ENCODE results near the gene TM4SF20. TPM values are rescaled to one million over a fixed set of nuclear protein-coding genes. Genes with fewer than 3 reads are reported as not detected.

Gene TM4SF20
- polyA plus RNA-seq, 1 donor from 2014 or later, result not detected

- no peak overlapping the region for H3K27ac ChIP-seq (ENCODE audit: low read length)
- H3K36me3 ChIP-seq (ENCODE audit: insufficient read depth, low read length), result no peaks in the 10 kb centered on the region
- H3K27me3 ChIP-seq (ENCODE audit: insufficient read depth, low read depth, low read length), result no peaks in the 10 kb centered on the region
- no peaks in the 10 kb centered on the region for H3K9me2 ChIP-seq (ENCODE audit: insufficient read depth, low read length)
- no peaks in the 10 kb centered on the region for H3K79me2 ChIP-seq (replicated peaks; ENCODE audit: insufficient read depth, low read length)
- H2AFZ ChIP-seq (ENCODE audit: low read depth, low read length), result no peak overlapping the region
- H4K20me1 ChIP-seq (ENCODE audit: insufficient read depth), result no peaks in the 10 kb centered on the region
- TF ChIP-seq POLR2AphosphoS5 (IDR thresholded peaks at IDR 0.05), result no peak
- no peak for TF ChIP-seq EP300 (conservative IDR thresholded peaks at IDR 0.05; ENCODE audit: poor library complexity, severe bottlenecking)
- no peak for TF ChIP-seq SMC3 (conservative IDR thresholded peaks at IDR 0.05; ENCODE audit: poor library complexity)
- TF ChIP-seq CTCF (IDR thresholded peaks at IDR 0.05; ENCODE audit: poor library complexity, severe bottlenecking), result no peak
- TF ChIP-seq TAF1 (IDR thresholded peaks at IDR 0.05; ENCODE audit: low read depth), result no peak
- no peak for TF ChIP-seq REST (IDR thresholded peaks at IDR 0.05; ENCODE audit: borderline replicate concordance)
- no peak overlapping the region for H3K9ac ChIP-seq (ENCODE audit: low read length)
- no peak overlapping the region for H3K4me2 ChIP-seq (ENCODE audit: low read length)
- H3K4me3 ChIP-seq (ENCODE audit: low read length), result no peak overlapping the region
- H3K9me3 ChIP-seq (ENCODE audit: low read length), result no peaks in the 10 kb centered on the region
- H3F3A ChIP-seq (ENCODE audit: insufficient read depth, low read length, poor library complexity, severe bottlenecking), result no peaks in the 10 kb centered on the region
Observed at GRCh38 chr2:227370092-227370491, 9.0 kb downstream of the TM4SF20 start.

- no peak overlapping the region for H3K27ac ChIP-seq (ENCODE audit: low read length)
- H3K27me3 ChIP-seq (ENCODE audit: insufficient read depth, low read depth, low read length), result no peaks in the 10 kb centered on the region
- no peaks in the 10 kb centered on the region for H3K9me3 ChIP-seq (ENCODE audit: low read length)
- H3K36me3 ChIP-seq (ENCODE audit: insufficient read depth, low read length), result no peaks in the 10 kb centered on the region
- no peak overlapping the region for H3K4me2 ChIP-seq (ENCODE audit: low read length)
- no peak overlapping the region for H3K9ac ChIP-seq (ENCODE audit: low read length)
- H3K79me2 ChIP-seq (replicated peaks; ENCODE audit: insufficient read depth, low read length), result no peaks in the 10 kb centered on the region
- no peaks in the 10 kb centered on the region for H4K20me1 ChIP-seq (ENCODE audit: insufficient read depth)
- H2AFZ ChIP-seq (ENCODE audit: low read depth, low read length), result no peak overlapping the region
- H3K4me3 ChIP-seq (ENCODE audit: low read length), result no peak overlapping the region
- H3F3A ChIP-seq (ENCODE audit: insufficient read depth, low read length, poor library complexity, severe bottlenecking), result no peaks in the 10 kb centered on the region
- no peaks in the 10 kb centered on the region for H3K9me2 ChIP-seq (ENCODE audit: insufficient read depth, low read length)
- TF ChIP-seq EP300 (conservative IDR thresholded peaks at IDR 0.05; ENCODE audit: poor library complexity, severe bottlenecking) (no peak), REST (IDR thresholded peaks at IDR 0.05; ENCODE audit: borderline replicate concordance) (no peak), SMC3 (conservative IDR thresholded peaks at IDR 0.05; ENCODE audit: poor library complexity) (no peak), POLR2AphosphoS5 (IDR thresholded peaks at IDR 0.05) (no peak), CTCF (IDR thresholded peaks at IDR 0.05; ENCODE audit: poor library complexity, severe bottlenecking) (no peak), MXI1 (conservative IDR thresholded peaks at IDR 0.05; ENCODE audit: poor library complexity, severe bottlenecking) (no peak), EZH2 (IDR thresholded peaks at IDR 0.05; ENCODE audit: borderline replicate concordance, insufficient read depth, low read length, poor library complexity, severe bottlenecking) (no peak), RAD21 (conservative IDR thresholded peaks at IDR 0.05) (no peak), TAF1 (IDR thresholded peaks at IDR 0.05; ENCODE audit: low read depth) (no peak)
Observed at GRCh38 chr2:227368574-227368973, 10.5 kb downstream of the TM4SF20 start.
